Right lobe of liver (tissue), 6 donors: ENCODE data around the gene ATXN2. TPM values are rescaled to one million over a fixed set of nuclear protein-coding genes. Genes with fewer than 3 reads are reported as not detected.
"Not testable (repeated sequence)": the region's sequence is repeated elsewhere in the genome, so short reads cannot be mapped to it uniquely, and the experiment has no call there.

Experiments
- ATAC-seq, 4 donors: fragments of 200-7000 bp; cut with Tn5 transposase; one replicate each; pipeline ENCODE4 v1.9.1; 2020; ENCODE audit warnings: mild to moderate bottlenecking in 4 of 4, moderate library complexity in 4 of 4
- DNase-seq, 3 donors: peaks; one replicate each; pipeline ENCODE4 v3.0.0-alpha.2; 2020
- H3K27ac ChIP-seq, 3 donors: fragments of 200-600 bp; one replicate each; pipeline ENCODE4 v1.8.0; 2022
- H3K27me3 ChIP-seq, 2 donors: fragments of 200-600 bp; one replicate each; pipeline ENCODE4 v1.8.0; 2022
- H3K36me3 ChIP-seq, 4 donors: fragments of 200-600 bp; sonication (generic) in 1 of 4; one replicate each; pipeline versions ENCODE4 v1.5.1 to v1.8.0; 2017 to 2022; ENCODE audit warnings: control low read depth in 1 of 4
- H3K4me1 ChIP-seq, 4 donors: fragments of 200-600 bp; sonication (generic) in 1 of 4; one replicate each; pipeline versions ENCODE4 v1.5.1 to v1.8.0; 2017 to 2022; ENCODE audit warnings: control low read depth in 1 of 4
- H3K4me3 ChIP-seq, 3 donors: fragments of 200-600 bp; one replicate each; pipeline ENCODE4 v1.8.0; 2022
- H3K9me3 ChIP-seq, 4 donors: fragments of 200-600 bp; sonication (generic) in 1 of 4; one replicate each; pipeline versions ENCODE4 v1.5.1 to v1.8.0; 2017 to 2022; ENCODE audit warnings: control low read depth in 1 of 4
- POLR2A ChIP-seq: fragments of 450-650 bp; IDR thresholded peaks from one replicate; pipeline ENCODE4 v1.6.1; 2017; ENCODE audit warnings: antibody characterized with exemption, mild to moderate bottlenecking
- WGBS: methylation state at CpG from one replicate; pipeline ENCODE4 v1.1.6; 2018; ENCODE audit warnings: low coverage, low lambda C conversion rate; ENCODE audit not compliant: insufficient coverage; ENCODE audit errors: missing lambda C conversion rate; 5-methylcytosine and 5-hydroxymethylcytosine counted together
- intact Hi-C, 2 donors: fragments of 100-400 bp; cut with DNase I; formaldehyde crosslinking; loops; one replicate each; pipeline versions ENCODE4 v1.11.2 to v1.14.1; 2022
- total RNA-seq, 6 experiments: library from RNA; depleted of rRNA in 2 of 6; stranded (reverse); fragments of >200 nt in 2 of 6; fragmentation: NEBNext Ultra II Directional in 3 of 6; extraction: Animal tissue kit (Norgen Biotek cat#: 25700) in 3 of 6; gene quantifications; one replicate each; pipeline versions ENCODE4 v1.1.0 to v1.2.4, GENCODE V29; 2016 to 2023
- TF ChIP-seq, protein P1 (sequence below), 4 donors: fragments of 200-600 bp in 3 of 4; fragments of 450-650 bp in 1 of 4; IDR thresholded peaks; one replicate each; pipeline versions ENCODE4 v1.5.1 to v1.8.0; 2016 to 2022; ENCODE audit warnings: antibody characterized with exemption in 4 of 4, mild to moderate bottlenecking in 2 of 4
- donor health status: DM: no; HTN: yes; CAD: no.
- donor health status: DM: no; HTN: no; CAD: no.
- donor health status: DM: no; HTN: no; CAD: no.
- donor health status: DM: no; HTN: yes; CAD: no.
- donor health status: DM: no; HTN: yes; CAD: no.

ATXN2 gene
- total RNA-seq, 6 experiments from 2014 or later = 19.1 to 39.5 (median 27.6) TPM

DNA sequence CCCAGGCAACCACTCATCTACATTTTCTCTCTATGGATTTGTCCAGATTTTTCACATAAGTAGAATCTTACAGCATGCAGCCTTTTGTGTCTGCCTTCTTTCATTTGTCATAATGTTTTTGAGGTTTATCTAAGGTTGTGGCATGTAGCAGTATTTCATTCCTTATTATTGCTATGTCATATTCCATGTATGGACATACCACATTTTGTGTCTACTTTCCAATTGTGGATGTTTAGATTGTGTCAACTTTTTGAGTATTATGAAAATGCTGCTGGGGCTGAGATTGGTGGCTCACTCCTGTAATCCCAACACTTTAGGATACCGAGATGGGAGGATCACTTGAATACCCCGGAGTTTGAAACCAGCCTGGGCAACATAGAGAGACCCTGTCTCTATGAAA lies 3.2 kb upstream of the ATXN2 start:
- no peaks in the 10 kb centered on the region for H3K27me3 ChIP-seq
- DNase-seq (no peak), ATAC-seq (no peak)
- peaks cover 0 to 9% (median 0%) of the 10 kb centered on the region in 4 donors for H3K4me1 ChIP-seq
- H3K27ac ChIP-seq = no peak overlapping the region
- no peaks in the 10 kb centered on the region for H3K9me3 ChIP-seq
- WGBS = 100% methylated on average over 1 of the region's 2 CpGs
- TF ChIP-seq, protein P1, sequence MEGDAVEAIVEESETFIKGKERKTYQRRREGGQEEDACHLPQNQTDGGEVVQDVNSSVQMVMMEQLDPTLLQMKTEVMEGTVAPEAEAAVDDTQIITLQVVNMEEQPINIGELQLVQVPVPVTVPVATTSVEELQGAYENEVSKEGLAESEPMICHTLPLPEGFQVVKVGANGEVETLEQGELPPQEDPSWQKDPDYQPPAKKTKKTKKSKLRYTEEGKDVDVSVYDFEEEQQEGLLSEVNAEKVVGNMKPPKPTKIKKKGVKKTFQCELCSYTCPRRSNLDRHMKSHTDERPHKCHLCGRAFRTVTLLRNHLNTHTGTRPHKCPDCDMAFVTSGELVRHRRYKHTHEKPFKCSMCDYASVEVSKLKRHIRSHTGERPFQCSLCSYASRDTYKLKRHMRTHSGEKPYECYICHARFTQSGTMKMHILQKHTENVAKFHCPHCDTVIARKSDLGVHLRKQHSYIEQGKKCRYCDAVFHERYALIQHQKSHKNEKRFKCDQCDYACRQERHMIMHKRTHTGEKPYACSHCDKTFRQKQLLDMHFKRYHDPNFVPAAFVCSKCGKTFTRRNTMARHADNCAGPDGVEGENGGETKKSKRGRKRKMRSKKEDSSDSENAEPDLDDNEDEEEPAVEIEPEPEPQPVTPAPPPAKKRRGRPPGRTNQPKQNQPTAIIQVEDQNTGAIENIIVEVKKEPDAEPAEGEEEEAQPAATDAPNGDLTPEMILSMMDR (IDR thresholded peaks at IDR 0.05) = no peak
- no peak for TF ChIP-seq POLR2A
- H3K4me3 ChIP-seq = no peak overlapping the region
- H3K36me3 ChIP-seq = no peaks in the 10 kb centered on the region
- intact Hi-C loops = no loop called here

DNA sequence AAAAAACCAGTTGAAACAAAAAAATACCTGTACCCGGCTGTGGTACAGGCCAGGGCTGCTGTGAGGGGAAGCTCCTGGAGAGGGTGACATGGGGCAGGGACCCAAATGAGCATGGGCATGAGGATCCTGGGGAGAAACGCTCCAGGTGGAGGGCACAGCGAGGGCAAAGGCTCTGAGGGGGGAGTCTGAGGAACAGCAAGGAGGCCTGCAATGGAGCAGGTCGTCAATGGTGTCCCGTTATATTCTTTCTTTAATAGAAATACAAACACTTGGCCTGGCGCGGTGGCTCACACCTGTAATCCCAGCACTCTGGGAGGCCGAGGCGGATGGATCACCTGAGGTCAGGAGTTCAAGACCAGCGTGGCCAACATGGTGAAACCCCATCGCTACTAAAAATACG lies 1.9 kb upstream of the ATXN2 start:
- Histone ChIP-seq H3K27ac (peak overlapping the region in 2 of 3 donors; percentile 93 to 99), H3K4me3 (peak overlapping the region in 1 of 3 donors; percentile 94), H3K4me1 (peaks cover 0 to 19% (median 3%) of the 10 kb centered on the region in 4 donors)
- H3K36me3 ChIP-seq, ATAC-seq, H3K9me3 ChIP-seq, intact Hi-C loops, H3K27me3 ChIP-seq: not testable (repeated sequence)
- DNase-seq = peak in 1 of 3 donors; percentile 48
- 75% methylated on average over 9 of the region's 12 CpGs for WGBS

DNA sequence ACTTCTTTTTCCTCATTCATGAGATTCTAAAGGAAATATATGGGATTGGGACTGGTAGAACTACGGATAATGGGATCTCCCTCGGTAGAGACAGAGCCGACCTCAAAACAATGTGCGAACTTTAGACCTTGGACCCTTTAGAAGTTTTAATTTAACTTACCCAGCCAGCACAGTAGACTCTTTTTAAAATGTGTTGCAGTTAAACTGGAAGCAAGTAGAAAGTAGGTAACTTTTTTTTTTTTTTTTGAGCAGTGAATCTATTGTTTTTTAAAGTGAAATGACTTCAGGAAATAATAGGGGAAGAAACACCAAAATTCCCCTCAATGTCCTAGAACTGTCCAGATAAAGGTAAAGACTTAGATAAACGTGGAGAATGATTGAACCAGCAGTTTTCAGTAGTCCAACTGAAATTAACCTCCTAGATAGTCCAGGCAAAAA lies 1.1 kb upstream of the ATXN2 start:
- no peaks in the 10 kb centered on the region for H3K27me3 ChIP-seq
- intact Hi-C loops = no loop called here
- peak overlapping the region; percentile 76 to 94 (median 80) for H3K4me3 ChIP-seq
- TF ChIP-seq POLR2A = no peak
- TF ChIP-seq, protein P1 (IDR thresholded peaks at IDR 0.05) = no peak
- 2% methylated on average over 5 of the region's 5 CpGs for WGBS
- no peaks in the 10 kb centered on the region for H3K9me3 ChIP-seq
- ATAC-seq = peak; percentile 53 to 66 (median 58)
- DNase-seq = no peak
- peak overlapping the region; percentile 91 to 99 (median 93) for H3K27ac ChIP-seq
- H3K4me1 ChIP-seq = peaks cover 0 to 26% (median 6%) of the 10 kb centered on the region in 4 donors
- no peaks in the 10 kb centered on the region for H3K36me3 ChIP-seq

DNA sequence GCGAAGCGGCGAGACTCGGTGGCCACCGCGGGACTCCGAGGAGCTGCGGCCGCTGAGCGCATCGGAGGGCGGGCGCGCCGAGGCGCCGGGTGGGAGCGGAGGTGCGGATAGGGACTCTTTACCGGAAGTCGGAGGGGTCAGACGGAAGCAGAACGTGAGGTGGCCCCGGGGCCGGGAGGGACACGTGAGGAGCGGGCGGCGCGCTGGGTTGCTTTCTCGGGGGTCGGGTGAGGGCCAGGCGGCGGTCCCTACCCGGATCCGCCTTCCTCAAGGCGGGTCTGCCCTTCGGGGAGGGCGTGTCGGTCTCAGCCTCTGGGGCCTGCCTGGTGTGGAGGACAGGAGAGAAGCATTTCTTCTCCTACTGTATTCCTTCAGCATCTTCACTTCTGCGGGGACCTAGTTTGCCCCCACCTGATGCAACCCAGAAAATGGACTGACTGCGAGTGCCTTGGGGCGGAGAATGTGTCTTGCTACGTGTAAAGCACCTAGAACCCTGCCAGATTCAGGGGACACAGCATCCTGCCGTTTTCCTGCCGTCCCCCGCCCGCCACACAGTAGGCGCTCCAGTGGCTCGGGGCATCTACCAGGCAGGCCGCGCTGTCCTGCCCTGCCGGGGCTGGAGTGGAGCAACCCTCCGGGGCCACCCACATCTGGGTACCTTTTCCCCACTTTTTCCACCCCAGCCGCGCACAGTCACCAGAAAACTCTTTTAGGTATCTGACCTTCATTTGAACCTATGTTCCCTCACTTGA lies 514 bp upstream of the ATXN2 start:
- DNase-seq = peak; percentile 92 to 97 (median 96)
- WGBS = 0% methylated on average over 15 of the region's 56 CpGs
- peak; percentile 77 to 94 (median 86) for ATAC-seq
- Histone ChIP-seq H3K9me3 (no peaks in the 10 kb centered on the region), H3K27me3 (no peaks in the 10 kb centered on the region), H3K27ac (peak overlapping the region; percentile 91 to 99 (median 93)), H3K4me1 (peaks cover 0 to 32% (median 6%) of the 10 kb centered on the region in 4 donors), H3K36me3 (no peaks in the 10 kb centered on the region), H3K4me3 (peak overlapping the region; percentile 76 to 94 (median 80))
- TF ChIP-seq, protein P1 (IDR thresholded peaks at IDR 0.05) = no peak
- peak; percentile 77 for TF ChIP-seq POLR2A
- intact Hi-C loops = no loop called here
